HEK293 (cell line): Measurements from ENCODE around the gene PP2D1.

ENCODE experiments used
- GFI1B ChIP-seq: fragments of 450-650 bp; formaldehyde crosslinking; IDR thresholded peaks from 2 replicates; pipeline ENCODE4 v1.5.1; 2016; ENCODE audit warnings: missing biosample characterization, missing genetic modification characterization
- YY1 ChIP-seq: fragments of 450-650 bp; formaldehyde crosslinking; IDR thresholded peaks from 2 replicates; pipeline ENCODE4 v1.5.1; 2018; ENCODE audit warnings: missing biosample characterization, missing genetic modification characterization
- ZBTB48 ChIP-seq: fragments of 450-650 bp; formaldehyde crosslinking; IDR thresholded peaks from 2 replicates; pipeline ENCODE4 v1.5.1; 2016; ENCODE audit warnings: missing biosample characterization, missing genetic modification characterization
- ZBTB49 ChIP-seq: fragments of 450-650 bp; formaldehyde crosslinking; IDR thresholded peaks from 2 replicates; pipeline ENCODE4 v1.5.1; 2016; ENCODE audit warnings: missing biosample characterization, missing genetic modification characterization, low read depth
- ZEB2 ChIP-seq: fragments of 450-650 bp; formaldehyde crosslinking; IDR thresholded peaks from 2 replicates; pipeline ENCODE4 v1.5.1; 2016; ENCODE audit warnings: missing biosample characterization, missing genetic modification characterization
- ZNF146 ChIP-seq: fragments of 450-650 bp; formaldehyde crosslinking; IDR thresholded peaks from 2 replicates; pipeline ENCODE4 v1.5.1; 2016; ENCODE audit warnings: missing biosample characterization, missing genetic modification characterization
- ZNF239 ChIP-seq: fragments of 450-650 bp; formaldehyde crosslinking; IDR thresholded peaks from 2 replicates; pipeline ENCODE4 v1.5.1; 2016; ENCODE audit warnings: missing biosample characterization, missing genetic modification characterization
- ZNF391 ChIP-seq: fragments of 450-650 bp; formaldehyde crosslinking; IDR thresholded peaks from 2 replicates; pipeline ENCODE4 v1.5.1; 2016; ENCODE audit warnings: low read depth, missing biosample characterization, missing genetic modification characterization, borderline replicate concordance
- ZNF530 ChIP-seq: fragments of 450-650 bp; formaldehyde crosslinking; IDR thresholded peaks from 2 replicates; pipeline ENCODE4 v1.5.1; 2016; ENCODE audit warnings: low read depth, missing biosample characterization, missing genetic modification characterization
- ZNF670 ChIP-seq: fragments of 450-650 bp; formaldehyde crosslinking; IDR thresholded peaks from 2 replicates; pipeline ENCODE4 v1.5.1; 2016; ENCODE audit warnings: missing biosample characterization, missing genetic modification characterization, low read depth
- ZNF791 ChIP-seq: fragments of 450-650 bp; formaldehyde crosslinking; IDR thresholded peaks from 2 replicates; pipeline ENCODE4 v1.5.1; 2016; ENCODE audit warnings: missing biosample characterization, missing genetic modification characterization
- ZSCAN4 ChIP-seq: fragments of 450-650 bp; formaldehyde crosslinking; IDR thresholded peaks from 2 replicates; pipeline ENCODE4 v1.5.1; 2017; ENCODE audit warnings: missing biosample characterization, missing genetic modification characterization
- TF ChIP-seq, protein P1 (sequence below): fragments of 450-650 bp; formaldehyde crosslinking; IDR thresholded peaks from 2 replicates; pipeline ENCODE4 v1.5.1; 2016; ENCODE audit warnings: missing biosample characterization, missing genetic modification characterization

GRCh38 chr3:19972054-19972453 lies 40.0 kb downstream of the PP2D1 start:
- TF ChIP-seq, protein P1, sequence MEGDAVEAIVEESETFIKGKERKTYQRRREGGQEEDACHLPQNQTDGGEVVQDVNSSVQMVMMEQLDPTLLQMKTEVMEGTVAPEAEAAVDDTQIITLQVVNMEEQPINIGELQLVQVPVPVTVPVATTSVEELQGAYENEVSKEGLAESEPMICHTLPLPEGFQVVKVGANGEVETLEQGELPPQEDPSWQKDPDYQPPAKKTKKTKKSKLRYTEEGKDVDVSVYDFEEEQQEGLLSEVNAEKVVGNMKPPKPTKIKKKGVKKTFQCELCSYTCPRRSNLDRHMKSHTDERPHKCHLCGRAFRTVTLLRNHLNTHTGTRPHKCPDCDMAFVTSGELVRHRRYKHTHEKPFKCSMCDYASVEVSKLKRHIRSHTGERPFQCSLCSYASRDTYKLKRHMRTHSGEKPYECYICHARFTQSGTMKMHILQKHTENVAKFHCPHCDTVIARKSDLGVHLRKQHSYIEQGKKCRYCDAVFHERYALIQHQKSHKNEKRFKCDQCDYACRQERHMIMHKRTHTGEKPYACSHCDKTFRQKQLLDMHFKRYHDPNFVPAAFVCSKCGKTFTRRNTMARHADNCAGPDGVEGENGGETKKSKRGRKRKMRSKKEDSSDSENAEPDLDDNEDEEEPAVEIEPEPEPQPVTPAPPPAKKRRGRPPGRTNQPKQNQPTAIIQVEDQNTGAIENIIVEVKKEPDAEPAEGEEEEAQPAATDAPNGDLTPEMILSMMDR (tag by site-specific recombination): no peak
- TF ChIP-seq ZNF791 (tag by site-specific recombination) (no peak), ZNF146 (tag by site-specific recombination) (no peak), ZSCAN4 (tag by site-specific recombination) (no peak), YY1 (tag by site-specific recombination) (no peak), ZBTB49 (tag by site-specific recombination) (no peak), ZNF670 (tag by site-specific recombination) (no peak), ZEB2 (tag by site-specific recombination) (no peak), ZBTB48 (tag by site-specific recombination) (no peak), ZNF530 (tag by site-specific recombination) (no peak), GFI1B (tag by site-specific recombination) (no peak), ZNF391 (tag by site-specific recombination) (no peak), ZNF239 (tag by site-specific recombination) (no peak)
